Measurements from ENCODE around the gene TSC22D3.
"Not testable (repeated sequence)": the region's sequence is repeated elsewhere in the genome, so short reads cannot be mapped to it uniquely, and the experiment has no call there.

TSC22D3 gene

GRCh38 chrX:107701493-107702121 lies 74.0 kb downstream of the TSC22D3 start:
- Histone ChIP-seq H3K4me3 (ENCODE audit: low read length in 2 of 2) (no peak overlapping the region), H3K27me3 (ENCODE audit: control insufficient read depth in 1 of 2, insufficient read depth in 2 of 2, low read length in 2 of 2) (peaks cover 0 to 10% of the 10 kb centered on the region in 2 donors), H3K9ac (ENCODE audit: low read length in 2 of 2) (no peak overlapping the region), H3K4me1 (ENCODE audit: control insufficient read depth, insufficient read depth, low read length) (no peaks in the 10 kb centered on the region), H3K9me3 (ENCODE audit: control insufficient read depth in 2 of 2, low read length in 2 of 2) (no peaks in the 10 kb centered on the region), H3K27ac (ENCODE audit: low read length) (no peak overlapping the region), H3K36me3 (ENCODE audit: control insufficient read depth in 2 of 2, insufficient read depth in 2 of 2, low read length in 2 of 2) (no peaks in the 10 kb centered on the region)

GRCh38 chrX:107700790-107701189 lies 74.8 kb downstream of the TSC22D3 start:
- H3K9ac ChIP-seq (ENCODE audit: low read length in 2 of 2) = no peak overlapping the region
- H3K4me3 ChIP-seq (ENCODE audit: low read length in 2 of 2) = no peak overlapping the region
- H3K4me1 ChIP-seq (ENCODE audit: control insufficient read depth, insufficient read depth, low read length) = no peaks in the 10 kb centered on the region
- peaks cover 0 to 10% of the 10 kb centered on the region in 2 donors for H3K27me3 ChIP-seq (ENCODE audit: control insufficient read depth in 1 of 2, insufficient read depth in 2 of 2, low read length in 2 of 2)
- H3K27ac ChIP-seq (ENCODE audit: low read length) = no peak overlapping the region
- H3K36me3 ChIP-seq (ENCODE audit: control insufficient read depth in 2 of 2, insufficient read depth in 2 of 2, low read length in 2 of 2) = no peaks in the 10 kb centered on the region
- no peaks in the 10 kb centered on the region for H3K9me3 ChIP-seq (ENCODE audit: control insufficient read depth in 2 of 2, low read length in 2 of 2)

GRCh38 chrX:107700317-107700774 lies 75.2 kb downstream of the TSC22D3 start:
- H3K36me3 ChIP-seq (ENCODE audit: control insufficient read depth in 2 of 2, insufficient read depth in 2 of 2, low read length in 2 of 2) = no peaks in the 10 kb centered on the region
- H3K27ac ChIP-seq (ENCODE audit: low read length) = no peak overlapping the region
- H3K4me1 ChIP-seq (ENCODE audit: control insufficient read depth, insufficient read depth, low read length) = no peaks in the 10 kb centered on the region
- peaks cover 0 to 10% of the 10 kb centered on the region in 2 donors for H3K27me3 ChIP-seq (ENCODE audit: control insufficient read depth in 1 of 2, insufficient read depth in 2 of 2, low read length in 2 of 2)
- H3K4me3 ChIP-seq (ENCODE audit: low read length in 2 of 2) = no peak overlapping the region
- H3K9me3 ChIP-seq (ENCODE audit: control insufficient read depth in 2 of 2, low read length in 2 of 2) = no peaks in the 10 kb centered on the region
- H3K9ac ChIP-seq (ENCODE audit: low read length in 2 of 2) = no peak overlapping the region

GRCh38 chrX:107699616-107700015 lies 76.0 kb downstream of the TSC22D3 start:
- Histone ChIP-seq H3K9ac (ENCODE audit: low read length in 2 of 2) (no peak overlapping the region), H3K27me3 (ENCODE audit: control insufficient read depth in 1 of 2, insufficient read depth in 2 of 2, low read length in 2 of 2) (peaks cover 0 to 6% of the 10 kb centered on the region in 2 donors), H3K27ac (ENCODE audit: low read length) (no peak overlapping the region), H3K4me1 (ENCODE audit: control insufficient read depth, insufficient read depth, low read length) (no peaks in the 10 kb centered on the region), H3K9me3 (ENCODE audit: control insufficient read depth in 2 of 2, low read length in 2 of 2) (no peaks in the 10 kb centered on the region), H3K36me3 (ENCODE audit: control insufficient read depth in 2 of 2, insufficient read depth in 2 of 2, low read length in 2 of 2) (no peaks in the 10 kb centered on the region), H3K4me3 (ENCODE audit: low read length in 2 of 2) (no peak overlapping the region)

- H3K9ac ChIP-seq (ENCODE audit: low read length in 2 of 2) = no peak overlapping the region
- no peak overlapping the region for H3K27ac ChIP-seq (ENCODE audit: low read length)
- peaks cover 2% of the 10 kb centered on the region for H3K4me1 ChIP-seq (ENCODE audit: control insufficient read depth, insufficient read depth, low read length)
- H3K27me3 ChIP-seq (ENCODE audit: control insufficient read depth in 1 of 2, insufficient read depth in 2 of 2, low read length in 2 of 2) = no peaks in the 10 kb centered on the region
- H3K9me3 ChIP-seq (ENCODE audit: control insufficient read depth in 2 of 2, low read length in 2 of 2) = no peaks in the 10 kb centered on the region
- no peak overlapping the region for H3K4me3 ChIP-seq (ENCODE audit: low read length in 2 of 2)
- H3K36me3 ChIP-seq (ENCODE audit: control insufficient read depth in 2 of 2, insufficient read depth in 2 of 2, low read length in 2 of 2) = no peaks in the 10 kb centered on the region
Observed at GRCh38 chrX:107691024-107691448, 84.6 kb downstream of the TSC22D3 start.

GRCh38 chrX:107687445-107687844 lies 88.1 kb downstream of the TSC22D3 start:
- H3K4me1 ChIP-seq (ENCODE audit: control insufficient read depth, insufficient read depth, low read length) = peaks cover 14% of the 10 kb centered on the region
- peaks cover 0 to 7% of the 10 kb centered on the region in 2 donors for H3K27me3 ChIP-seq (ENCODE audit: control insufficient read depth in 1 of 2, insufficient read depth in 2 of 2, low read length in 2 of 2)
- no peaks in the 10 kb centered on the region for H3K36me3 ChIP-seq (ENCODE audit: control insufficient read depth in 2 of 2, insufficient read depth in 2 of 2, low read length in 2 of 2)
- no peak overlapping the region for H3K9ac ChIP-seq (ENCODE audit: low read length in 2 of 2)
- no peak overlapping the region for H3K27ac ChIP-seq (ENCODE audit: low read length)
- no peaks in the 10 kb centered on the region for H3K9me3 ChIP-seq (ENCODE audit: control insufficient read depth in 2 of 2, low read length in 2 of 2)
- H3K4me3 ChIP-seq (ENCODE audit: low read length in 2 of 2) = no peak overlapping the region

- Histone ChIP-seq H3K4me1 (ENCODE audit: control insufficient read depth, insufficient read depth, low read length) (peaks cover 18% of the 10 kb centered on the region), H3K9me3 (ENCODE audit: control insufficient read depth in 2 of 2, low read length in 2 of 2) (no peaks in the 10 kb centered on the region), H3K4me3 (ENCODE audit: low read length in 2 of 2) (no peak overlapping the region), H3K27me3 (ENCODE audit: control insufficient read depth in 1 of 2, insufficient read depth in 2 of 2, low read length in 2 of 2) (peaks cover 0 to 9% of the 10 kb centered on the region in 2 donors), H3K27ac (ENCODE audit: low read length) (no peak overlapping the region), H3K36me3 (ENCODE audit: control insufficient read depth in 2 of 2, insufficient read depth in 2 of 2, low read length in 2 of 2) (no peaks in the 10 kb centered on the region), H3K9ac (ENCODE audit: low read length in 2 of 2) (no peak overlapping the region)
Observed at GRCh38 chrX:107686792-107687191, 88.8 kb downstream of the TSC22D3 start.

- H3K27ac ChIP-seq (ENCODE audit: low read length) = no peak overlapping the region
- H3K4me1 ChIP-seq (ENCODE audit: control insufficient read depth, insufficient read depth, low read length) = peaks cover 18% of the 10 kb centered on the region
- H3K27me3 ChIP-seq (ENCODE audit: control insufficient read depth in 1 of 2, insufficient read depth in 2 of 2, low read length in 2 of 2) = peaks cover 0 to 9% of the 10 kb centered on the region in 2 donors
Observed at GRCh38 chrX:107686026-107686425, 89.6 kb downstream of the TSC22D3 start.

GRCh38 chrX:107685586-107685985 lies 90.0 kb downstream of the TSC22D3 start:
- not testable (repeated sequence) for H3K36me3 ChIP-seq (ENCODE audit: control insufficient read depth in 2 of 2, insufficient read depth in 2 of 2, low read length in 2 of 2); H3K27ac ChIP-seq (ENCODE audit: low read length); H3K27me3 ChIP-seq (ENCODE audit: control insufficient read depth in 1 of 2, insufficient read depth in 2 of 2, low read length in 2 of 2); H3K9ac ChIP-seq (ENCODE audit: low read length in 2 of 2); H3K4me3 ChIP-seq (ENCODE audit: low read length in 2 of 2); H3K9me3 ChIP-seq (ENCODE audit: control insufficient read depth in 2 of 2, low read length in 2 of 2)
- peaks cover 18% of the 10 kb centered on the region for H3K4me1 ChIP-seq (ENCODE audit: control insufficient read depth, insufficient read depth, low read length)

More at GRCh38 chrX:107686026-107686425, 89.6 kb downstream of the TSC22D3 start:
- Histone ChIP-seq H3K36me3 (ENCODE audit: control insufficient read depth in 2 of 2, insufficient read depth in 2 of 2, low read length in 2 of 2) (no peaks in the 10 kb centered on the region), H3K4me3 (ENCODE audit: low read length in 2 of 2) (no peak overlapping the region), H3K9ac (ENCODE audit: low read length in 2 of 2) (no peak overlapping the region), H3K9me3 (ENCODE audit: control insufficient read depth in 2 of 2, low read length in 2 of 2) (no peaks in the 10 kb centered on the region)

GRCh38 chrX:107684956-107685385 lies 90.6 kb downstream of the TSC22D3 start:
- H3K27me3 ChIP-seq (ENCODE audit: control insufficient read depth in 1 of 2, insufficient read depth in 2 of 2, low read length in 2 of 2) = peaks cover 0 to 9% of the 10 kb centered on the region in 2 donors
- no peak overlapping the region for H3K27ac ChIP-seq (ENCODE audit: low read length)
- H3K9me3 ChIP-seq (ENCODE audit: control insufficient read depth in 2 of 2, low read length in 2 of 2) = no peaks in the 10 kb centered on the region
- H3K4me3 ChIP-seq (ENCODE audit: low read length in 2 of 2) = no peak overlapping the region
- H3K4me1 ChIP-seq (ENCODE audit: control insufficient read depth, insufficient read depth, low read length) = peaks cover 18% of the 10 kb centered on the region
- H3K36me3 ChIP-seq (ENCODE audit: control insufficient read depth in 2 of 2, insufficient read depth in 2 of 2, low read length in 2 of 2) = no peaks in the 10 kb centered on the region
- no peak overlapping the region for H3K9ac ChIP-seq (ENCODE audit: low read length in 2 of 2)

- Histone ChIP-seq H3K4me1 (ENCODE audit: control insufficient read depth, insufficient read depth, low read length) (peaks cover 18% of the 10 kb centered on the region), H3K9me3 (ENCODE audit: control insufficient read depth in 2 of 2, low read length in 2 of 2) (no peaks in the 10 kb centered on the region), H3K36me3 (ENCODE audit: control insufficient read depth in 2 of 2, insufficient read depth in 2 of 2, low read length in 2 of 2) (no peaks in the 10 kb centered on the region), H3K27ac (ENCODE audit: low read length) (no peak overlapping the region), H3K9ac (ENCODE audit: low read length in 2 of 2) (no peak overlapping the region), H3K27me3 (ENCODE audit: control insufficient read depth in 1 of 2, insufficient read depth in 2 of 2, low read length in 2 of 2) (peaks cover 0 to 13% of the 10 kb centered on the region in 2 donors), H3K4me3 (ENCODE audit: low read length in 2 of 2) (no peak overlapping the region)
Observed at GRCh38 chrX:107683931-107684330, 91.7 kb downstream of the TSC22D3 start.
